ENCODE results near the gene C2orf68.
"Not testable (repeated sequence)": the region's sequence is repeated elsewhere in the genome, so short reads cannot be mapped to it uniquely, and the experiment has no call there.

The C2orf68 gene

GRCh38 chr2:85611705-85612587 is at the start of gene C2orf68:
Gene C2orf68, minus strand, starts transcription at chr2:85612066. Its CDS starts 82 bp downstream, at chr2:85611984.
- H3K4me3 ChIP-seq (ENCODE audit: low read depth, low read length), result peak within 1 kb of the TSS; percentile 98
- H3K27ac ChIP-seq (ENCODE audit: low read depth, low read length), result peak within 1 kb of the TSS; percentile 89

GRCh38 chr2:85661139-85661858 is 49.4 kb upstream of the C2orf68 start:
- H3K4me3 ChIP-seq (ENCODE audit: low read depth, low read length), result no peak overlapping the region
- no peaks in the 10 kb centered on the region for H3K9me3 ChIP-seq (ENCODE audit: control insufficient read depth, insufficient read depth, low read length)
- H3K27me3 ChIP-seq (ENCODE audit: control insufficient read depth, insufficient read depth, low read length), result no peaks in the 10 kb centered on the region
- H3K27ac ChIP-seq (ENCODE audit: low read depth, low read length), result no peak overlapping the region
- no peak overlapping the region for H3K9ac ChIP-seq (ENCODE audit: low read depth, low read length)
- H3K36me3 ChIP-seq (ENCODE audit: control insufficient read depth, insufficient read depth, low read length), result peaks cover 6% of the 10 kb centered on the region
- H3K4me1 ChIP-seq (ENCODE audit: control insufficient read depth, insufficient read depth, low read length), result no peaks in the 10 kb centered on the region

More at GRCh38 chr2:85611705-85612587, at the start of gene C2orf68:
- H3K27me3 ChIP-seq (ENCODE audit: control insufficient read depth, insufficient read depth, low read length), result no peaks in the 10 kb centered on the region
- H3K9me3 ChIP-seq (ENCODE audit: control insufficient read depth, insufficient read depth, low read length), result no peaks in the 10 kb centered on the region
- no peaks in the 10 kb centered on the region for H3K4me1 ChIP-seq (ENCODE audit: control insufficient read depth, insufficient read depth, low read length)
- H3K36me3 ChIP-seq (ENCODE audit: control insufficient read depth, insufficient read depth, low read length), result peaks cover 30% of the 10 kb centered on the region
- H3K9ac ChIP-seq (ENCODE audit: low read depth, low read length), result peak within 1 kb of the TSS; percentile 58

- H3K4me3 ChIP-seq (ENCODE audit: low read depth, low read length), result no peak overlapping the region
- H3K4me1 ChIP-seq (ENCODE audit: control insufficient read depth, insufficient read depth, low read length), result no peaks in the 10 kb centered on the region
- no peaks in the 10 kb centered on the region for H3K9me3 ChIP-seq (ENCODE audit: control insufficient read depth, insufficient read depth, low read length)
- peaks cover 11% of the 10 kb centered on the region for H3K36me3 ChIP-seq (ENCODE audit: control insufficient read depth, insufficient read depth, low read length)
- no peaks in the 10 kb centered on the region for H3K27me3 ChIP-seq (ENCODE audit: control insufficient read depth, insufficient read depth, low read length)
- no peak overlapping the region for H3K27ac ChIP-seq (ENCODE audit: low read depth, low read length)
- H3K9ac ChIP-seq (ENCODE audit: low read depth, low read length), result no peak overlapping the region
Observed at GRCh38 chr2:85660725-85661124, 48.9 kb upstream of the C2orf68 start.

GRCh38 chr2:85660301-85660700 is 48.4 kb upstream of the C2orf68 start:
- H3K4me1 ChIP-seq (ENCODE audit: control insufficient read depth, insufficient read depth, low read length); H3K27ac ChIP-seq (ENCODE audit: low read depth, low read length); H3K9ac ChIP-seq (ENCODE audit: low read depth, low read length); H3K9me3 ChIP-seq (ENCODE audit: control insufficient read depth, insufficient read depth, low read length); H3K4me3 ChIP-seq (ENCODE audit: low read depth, low read length); H3K27me3 ChIP-seq (ENCODE audit: control insufficient read depth, insufficient read depth, low read length): not testable (repeated sequence)
- peaks cover 13% of the 10 kb centered on the region for H3K36me3 ChIP-seq (ENCODE audit: control insufficient read depth, insufficient read depth, low read length)

GRCh38 chr2:85659324-85659981 is 47.6 kb upstream of the C2orf68 start:
- Histone ChIP-seq H3K36me3 (ENCODE audit: control insufficient read depth, insufficient read depth, low read length) (peaks cover 14% of the 10 kb centered on the region), H3K27ac (ENCODE audit: low read depth, low read length) (no peak overlapping the region), H3K27me3 (ENCODE audit: control insufficient read depth, insufficient read depth, low read length) (no peaks in the 10 kb centered on the region), H3K4me3 (ENCODE audit: low read depth, low read length) (no peak overlapping the region), H3K9me3 (ENCODE audit: control insufficient read depth, insufficient read depth, low read length) (no peaks in the 10 kb centered on the region), H3K4me1 (ENCODE audit: control insufficient read depth, insufficient read depth, low read length) (no peaks in the 10 kb centered on the region), H3K9ac (ENCODE audit: low read depth, low read length) (no peak overlapping the region)

GRCh38 chr2:85657399-85657798 is 45.5 kb upstream of the C2orf68 start:
- not testable (repeated sequence) for H3K4me1 ChIP-seq (ENCODE audit: control insufficient read depth, insufficient read depth, low read length); H3K27ac ChIP-seq (ENCODE audit: low read depth, low read length); H3K27me3 ChIP-seq (ENCODE audit: control insufficient read depth, insufficient read depth, low read length); H3K9me3 ChIP-seq (ENCODE audit: control insufficient read depth, insufficient read depth, low read length); H3K4me3 ChIP-seq (ENCODE audit: low read depth, low read length); H3K9ac ChIP-seq (ENCODE audit: low read depth, low read length)
- H3K36me3 ChIP-seq (ENCODE audit: control insufficient read depth, insufficient read depth, low read length), result peaks cover 30% of the 10 kb centered on the region

- 0 out of 2 replicates have a peak, but pooled peaks cover 3% of the 10 kb centered on the region for H3K4me1 ChIP-seq (ENCODE audit: control insufficient read depth, insufficient read depth, low read length)
- no peak overlapping the region for H3K9ac ChIP-seq (ENCODE audit: low read depth, low read length)
- no peaks in the 10 kb centered on the region for H3K27me3 ChIP-seq (ENCODE audit: control insufficient read depth, insufficient read depth, low read length)
- H3K27ac ChIP-seq (ENCODE audit: low read depth, low read length), result no peak overlapping the region
- no peaks in the 10 kb centered on the region for H3K9me3 ChIP-seq (ENCODE audit: control insufficient read depth, insufficient read depth, low read length)
- H3K4me3 ChIP-seq (ENCODE audit: low read depth, low read length), result no peak overlapping the region
- H3K36me3 ChIP-seq (ENCODE audit: control insufficient read depth, insufficient read depth, low read length), result peaks cover 38% of the 10 kb centered on the region
Observed at GRCh38 chr2:85656468-85656867, 44.6 kb upstream of the C2orf68 start.

GRCh38 chr2:85655961-85656417 is 44.1 kb upstream of the C2orf68 start:
- H3K9me3 ChIP-seq (ENCODE audit: control insufficient read depth, insufficient read depth, low read length), result no peaks in the 10 kb centered on the region
- H3K27me3 ChIP-seq (ENCODE audit: control insufficient read depth, insufficient read depth, low read length), result no peaks in the 10 kb centered on the region
- H3K36me3 ChIP-seq (ENCODE audit: control insufficient read depth, insufficient read depth, low read length), result peaks cover 43% of the 10 kb centered on the region
- no peak overlapping the region for H3K27ac ChIP-seq (ENCODE audit: low read depth, low read length)
- no peak overlapping the region for H3K9ac ChIP-seq (ENCODE audit: low read depth, low read length)
- H3K4me1 ChIP-seq (ENCODE audit: control insufficient read depth, insufficient read depth, low read length), result 0 out of 2 replicates have a peak, but pooled peaks cover 3% of the 10 kb centered on the region
- no peak overlapping the region for H3K4me3 ChIP-seq (ENCODE audit: low read depth, low read length)

- H3K27ac ChIP-seq (ENCODE audit: low read depth, low read length), result no peak overlapping the region
- 0 out of 2 replicates have a peak, but pooled peaks cover 3% of the 10 kb centered on the region for H3K4me1 ChIP-seq (ENCODE audit: control insufficient read depth, insufficient read depth, low read length)
- no peaks in the 10 kb centered on the region for H3K27me3 ChIP-seq (ENCODE audit: control insufficient read depth, insufficient read depth, low read length)
- no peak overlapping the region for H3K4me3 ChIP-seq (ENCODE audit: low read depth, low read length)
- H3K36me3 ChIP-seq (ENCODE audit: control insufficient read depth, insufficient read depth, low read length), result peaks cover 59% of the 10 kb centered on the region
- H3K9me3 ChIP-seq (ENCODE audit: control insufficient read depth, insufficient read depth, low read length), result no peaks in the 10 kb centered on the region
- no peak overlapping the region for H3K9ac ChIP-seq (ENCODE audit: low read depth, low read length)
Observed at GRCh38 chr2:85653996-85654395, 42.1 kb upstream of the C2orf68 start.

- H3K27ac ChIP-seq (ENCODE audit: low read depth, low read length), result no peak overlapping the region
- peaks cover 74% of the 10 kb centered on the region for H3K36me3 ChIP-seq (ENCODE audit: control insufficient read depth, insufficient read depth, low read length)
- H3K9me3 ChIP-seq (ENCODE audit: control insufficient read depth, insufficient read depth, low read length), result no peaks in the 10 kb centered on the region
- 0 out of 2 replicates have a peak, but pooled peaks cover 3% of the 10 kb centered on the region for H3K4me1 ChIP-seq (ENCODE audit: control insufficient read depth, insufficient read depth, low read length)
- H3K9ac ChIP-seq (ENCODE audit: low read depth, low read length), result no peak overlapping the region
- no peak overlapping the region for H3K4me3 ChIP-seq (ENCODE audit: low read depth, low read length)
- H3K27me3 ChIP-seq (ENCODE audit: control insufficient read depth, insufficient read depth, low read length), result no peaks in the 10 kb centered on the region
Observed at GRCh38 chr2:85652056-85652455, 40.2 kb upstream of the C2orf68 start.
